Stimulated activated CD4-positive, alpha-beta T cell treated with anti-CD3 and anti-CD28 coated beads, Interleukin-12 subunit alpha, Interleukin-12 subunit beta, amount 100 ng/mL, for 4 hours (primary cell): ENCODE data around the gene RAB27A.
A peak's percentile ranks its signal among the peaks of the same experiment; 100 is the strongest.

Experiments
- DNase-seq: peaks from one replicate; pipeline ENCODE4 v3.0.0-alpha.2; 2020

Gene RAB27A

DNA sequence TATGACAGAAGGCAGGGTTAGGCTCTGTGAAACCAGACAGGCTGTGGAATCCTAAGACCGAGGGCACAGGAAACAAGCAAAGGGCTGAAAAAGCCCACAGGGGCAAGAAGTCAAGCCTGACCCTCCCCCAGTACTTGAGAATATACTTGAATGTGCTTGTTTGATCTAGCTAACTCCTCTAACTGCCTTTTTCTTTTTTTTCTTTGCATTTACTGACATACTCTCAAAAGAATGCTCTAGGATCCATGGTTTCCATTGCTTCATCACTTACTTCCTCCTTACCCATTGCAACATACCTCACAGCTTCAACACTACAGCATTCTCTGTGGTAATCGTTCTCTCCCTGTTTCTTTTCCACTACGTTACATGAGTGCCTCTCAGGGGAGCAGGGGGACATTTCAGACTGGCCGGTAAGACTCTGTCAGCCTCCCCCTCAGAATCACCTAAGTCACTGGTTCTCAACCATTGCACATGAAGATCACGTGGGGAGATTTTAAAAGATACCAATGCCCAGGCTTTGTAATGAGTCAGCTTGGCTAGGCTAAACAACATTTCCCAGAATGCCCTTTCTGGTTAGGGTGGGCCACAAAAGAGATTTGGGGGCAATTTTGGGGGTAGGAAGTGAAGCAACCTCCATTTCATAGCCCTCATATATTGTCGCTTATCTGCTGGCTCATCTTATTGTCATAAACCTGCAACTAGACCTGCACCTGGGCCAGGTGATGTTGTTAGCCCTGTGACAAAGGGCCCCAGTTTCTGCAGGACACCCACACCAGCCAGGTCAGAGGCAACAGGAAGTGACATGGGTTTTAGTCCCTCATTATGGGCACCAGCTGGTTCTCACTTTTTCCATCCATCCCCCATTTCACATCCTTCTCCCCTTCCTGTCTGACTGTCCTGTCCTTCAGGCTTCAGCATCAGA, 68.3 kb downstream of the RAB27A start:
- DNase-seq = no peak

- no peak for DNase-seq
Observed at GRCh38 chr15:55220606-55221005, 69.0 kb downstream of the RAB27A start.

DNA sequence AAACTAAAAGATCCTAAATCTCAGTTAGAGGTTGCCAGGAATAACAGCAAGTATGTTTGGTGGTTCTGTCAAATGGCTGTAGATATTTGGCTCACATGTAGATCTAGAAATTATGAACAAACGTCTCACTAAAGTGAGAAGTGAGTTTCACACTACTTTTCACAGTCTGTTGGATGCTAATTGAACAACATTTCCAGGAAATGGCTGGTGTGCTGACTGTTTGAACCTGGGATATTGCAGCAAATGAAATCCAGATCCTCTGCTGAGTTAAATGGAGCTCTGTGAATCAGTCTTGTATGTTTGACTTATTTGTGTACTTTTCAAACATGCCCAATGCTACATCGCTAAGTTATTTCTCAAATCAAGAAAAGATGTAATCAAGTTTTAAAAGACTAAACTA, 71.6 kb downstream of the RAB27A start:
- DNase-seq = no peak

DNA sequence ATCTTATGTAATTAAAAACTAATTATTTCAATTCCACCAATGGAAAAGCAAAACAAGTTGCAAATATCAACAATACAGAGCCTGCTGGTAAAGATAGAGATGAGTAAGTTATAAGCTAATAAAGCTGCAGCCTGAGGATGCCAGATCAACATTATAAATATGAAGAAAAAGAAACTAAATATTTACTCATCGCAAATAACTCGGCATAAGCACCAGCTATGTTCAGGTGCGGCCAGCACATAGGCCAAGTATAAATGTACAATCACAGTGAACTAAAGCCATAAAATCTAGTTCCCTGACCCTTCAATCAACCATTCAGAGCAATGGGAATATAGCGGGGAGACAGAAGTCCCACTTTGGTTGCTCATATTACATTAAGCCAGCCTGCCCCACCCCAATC, 85.1 kb downstream of the RAB27A start:
- no peak for DNase-seq

- DNase-seq = no peak
Observed at GRCh38 chr15:55202206-55202605, 87.4 kb downstream of the RAB27A start.

DNA sequence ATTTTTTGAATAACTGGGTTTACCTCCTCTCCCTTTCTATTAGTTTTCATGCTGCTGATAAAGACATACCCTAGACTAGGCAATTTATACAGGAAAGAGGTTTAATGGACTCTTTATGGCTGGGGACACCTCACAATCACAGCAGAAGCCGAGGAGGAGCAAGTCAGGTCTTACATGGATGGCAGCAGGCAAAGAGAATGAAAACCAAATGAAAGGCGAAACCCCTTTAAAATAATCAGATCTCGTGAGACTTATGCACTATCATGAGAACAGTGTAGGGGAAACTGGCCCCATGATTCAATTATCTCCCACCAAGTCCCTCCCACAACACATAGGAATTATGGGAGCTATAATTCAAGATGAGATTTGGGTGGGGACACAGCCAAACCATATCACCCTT, 90.9 kb downstream of the RAB27A start:
- DNase-seq = no peak

DNA sequence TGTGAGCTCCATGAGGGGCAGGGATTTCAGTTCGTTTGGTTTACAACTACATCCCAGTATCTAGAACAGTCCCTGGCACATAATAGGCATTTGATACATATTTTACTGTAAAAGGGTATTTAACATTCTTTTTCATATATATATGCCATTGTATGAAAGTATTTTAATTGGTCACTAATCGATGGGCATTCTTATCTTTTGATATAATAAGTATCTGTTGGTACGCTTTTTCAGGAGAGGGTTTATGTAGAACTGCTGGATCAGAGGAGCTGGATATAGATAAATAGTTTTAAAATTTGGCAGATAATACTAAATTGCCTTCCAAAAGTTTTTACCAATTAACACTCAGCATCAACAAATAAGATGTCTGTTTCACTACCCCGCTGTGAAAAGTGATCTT, 91.9 kb downstream of the RAB27A start:
- no peak for DNase-seq

- no peak for DNase-seq
Observed at GRCh38 chr15:55197362-55197705, 92.3 kb downstream of the RAB27A start.

DNA sequence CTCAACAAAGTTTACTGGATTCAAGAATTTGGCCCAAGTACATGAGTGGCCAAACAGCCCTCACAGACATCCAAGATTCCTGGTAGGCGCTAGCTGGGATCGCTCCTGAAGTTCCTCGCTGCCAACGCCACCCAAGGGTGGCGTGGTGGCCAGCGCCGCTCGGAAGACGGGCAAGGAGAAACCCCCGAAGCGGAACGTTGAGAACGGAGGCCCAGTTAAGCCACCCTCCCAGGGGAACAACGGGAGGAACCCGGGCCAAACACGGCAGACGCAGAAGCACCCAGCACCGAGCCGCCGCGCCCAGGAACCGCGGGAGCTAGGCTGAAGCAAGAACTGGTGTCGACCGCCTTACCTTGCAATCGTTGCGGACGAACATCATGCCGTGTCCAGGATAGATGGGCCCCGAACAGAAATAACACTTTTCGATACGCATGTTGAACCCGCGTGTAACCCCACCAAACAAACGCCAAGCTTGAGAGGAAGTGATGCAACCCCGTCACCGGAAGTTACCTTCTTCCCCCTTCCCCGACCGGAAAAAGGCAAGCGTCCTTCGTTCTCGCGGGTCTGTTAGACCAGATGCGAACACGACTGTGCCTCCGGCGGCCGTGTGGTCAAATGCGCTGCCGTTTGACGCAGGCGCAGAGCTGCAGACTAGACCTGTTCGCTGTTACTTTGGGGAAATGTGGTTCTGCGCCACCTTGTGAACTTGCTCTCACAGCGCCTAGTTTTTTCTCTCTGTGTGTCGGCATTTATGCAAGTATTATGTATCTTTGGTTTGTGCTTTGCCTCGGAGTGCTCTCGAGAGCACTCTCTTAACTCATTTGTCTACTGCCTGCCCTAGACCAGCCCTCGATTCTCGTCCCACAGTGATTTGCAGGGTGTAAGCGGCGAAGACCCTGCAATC, 92.9 kb downstream of the RAB27A start, which contains the start of gene RSL24D1:
Gene RSL24D1, minus strand, starts transcription at position 484 of the 904 bp plus-strand sequence. Its CDS starts 51 bp downstream, at position 433.
- peak; percentile 93 for DNase-seq

GRCh38 chr15:55195996-55196395, 93.6 kb downstream of the RAB27A start:
- no peak for DNase-seq

- no peak for DNase-seq
Observed at GRCh38 chr15:55194256-55194655, 95.4 kb downstream of the RAB27A start.

- DNase-seq = no peak
Observed at GRCh38 chr15:55186331-55186730, 103.3 kb downstream of the RAB27A start.

DNA sequence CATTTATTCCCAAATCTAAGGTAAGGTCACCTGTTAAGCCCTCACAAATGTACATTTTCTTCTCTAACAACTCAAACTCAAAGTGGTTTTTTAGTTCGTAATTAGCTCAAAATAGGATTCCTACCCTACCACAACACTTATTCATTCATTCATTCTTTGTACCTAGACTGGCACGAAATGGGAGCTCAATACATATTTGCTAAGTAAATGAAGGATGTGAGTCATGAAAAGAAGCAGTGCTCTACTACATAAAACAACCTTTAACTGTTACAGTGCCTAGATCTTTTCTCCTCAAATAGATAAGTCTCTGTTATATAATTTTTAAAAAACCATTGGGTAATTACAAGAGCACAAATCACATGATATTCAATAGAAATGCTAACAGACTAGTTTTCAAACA, 105.9 kb downstream of the RAB27A start:
- no peak for DNase-seq

- DNase-seq = no peak
Observed at GRCh38 chr15:55179141-55179540, 110.5 kb downstream of the RAB27A start.

- DNase-seq = no peak
Observed at GRCh38 chr15:55170361-55170760, 119.3 kb downstream of the RAB27A start.

DNA sequence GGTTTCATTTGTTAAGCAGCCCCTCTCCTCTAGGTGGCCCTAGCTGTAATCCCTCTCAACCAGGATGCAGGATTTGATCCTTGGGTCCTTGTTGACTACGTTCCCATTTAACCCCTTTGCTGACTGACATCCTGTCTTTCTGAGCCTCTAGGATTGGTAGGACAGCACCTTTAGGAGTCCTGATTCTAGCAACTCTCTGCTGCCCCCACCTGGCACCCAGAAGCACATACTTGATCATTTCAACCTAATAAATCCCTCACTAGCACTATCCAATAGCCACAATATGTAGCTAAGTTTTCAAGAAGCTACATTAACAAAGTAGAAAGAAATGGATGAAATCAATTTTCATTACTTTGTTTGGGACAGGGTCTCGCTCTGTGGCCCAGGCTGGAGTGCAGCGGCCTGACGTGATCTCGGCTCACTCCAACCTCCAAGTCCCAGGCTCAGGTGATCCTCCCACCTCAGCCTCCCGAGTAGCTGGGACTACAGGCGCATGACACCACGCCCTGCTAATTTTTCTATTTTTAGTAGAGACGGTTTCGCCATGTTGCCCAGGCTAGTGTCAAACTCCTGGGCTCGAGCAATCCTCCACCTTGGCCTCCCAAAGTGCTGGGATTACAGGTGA, 121.2 kb downstream of the RAB27A start:
- peak; percentile 47 for DNase-seq

DNA sequence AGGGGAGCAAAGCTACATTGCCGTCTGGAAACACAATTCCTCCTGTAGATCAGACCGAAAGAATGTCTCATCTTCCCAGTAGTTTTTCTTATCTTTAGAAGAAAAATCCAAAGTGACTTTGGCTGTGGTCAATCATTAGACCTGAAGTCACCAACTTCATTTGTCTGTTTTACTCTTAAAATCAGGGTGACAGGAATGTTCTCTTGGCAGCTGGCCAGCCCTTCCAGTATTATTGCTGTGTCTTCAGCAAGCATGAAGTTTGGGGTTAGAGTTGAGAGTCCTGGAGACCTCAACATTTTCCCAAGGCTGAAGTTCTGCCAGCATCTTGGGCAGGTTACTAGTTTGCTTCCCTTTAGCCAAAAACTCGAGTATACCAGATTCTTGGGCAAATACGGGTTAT, 125.3 kb downstream of the RAB27A start:
- DNase-seq = no peak
